DOHH2 (cell line): ENCODE measurements around the gene GIMAP7.

Source experiments
- H3F3A ChIP-seq: fragments of 200-600 bp; sonication (generic), shearing (Covaris generic); 2 replicates; pipeline ENCODE4 v1.6.0; 2016; ENCODE audit warnings: antibody characterized with exemption, mild to moderate bottlenecking; ENCODE audit not compliant: control insufficient read depth, insufficient read depth
- H3K27ac ChIP-seq: fragments of 200-600 bp; sonication (generic); 2 replicates; pipeline ENCODE4 v1.5.1; 2014; ENCODE audit warnings: low read depth, mild to moderate bottlenecking, low read length, moderate library complexity
- H3K27me3 ChIP-seq: fragments of 200-600 bp; sonication (generic); 2 replicates; pipeline ENCODE4 v1.6.1; 2014; ENCODE audit warnings: mild to moderate bottlenecking, low read length, mixed read lengths; ENCODE audit not compliant: control insufficient read depth
- H3K36me3 ChIP-seq: fragments of 200-600 bp; sonication (generic); 2 replicates; pipeline ENCODE4 v1.6.1; 2014; ENCODE audit warnings: mild to moderate bottlenecking, low read length, moderate library complexity, mixed read lengths; ENCODE audit not compliant: control insufficient read depth
- H3K4me1 ChIP-seq: fragments of 200-600 bp; sonication (generic); 2 replicates; pipeline ENCODE4 v1.6.1; 2014; ENCODE audit warnings: mild to moderate bottlenecking, low read length, mixed read lengths; ENCODE audit not compliant: control insufficient read depth
- H3K4me2 ChIP-seq: fragments of 200-600 bp; sonication (generic); 2 replicates; pipeline ENCODE4 v1.6.0; 2014; ENCODE audit warnings: mild to moderate bottlenecking, low read length, moderate library complexity
- H3K4me3 ChIP-seq: fragments of 200-600 bp; sonication (generic); 2 replicates; pipeline ENCODE4 v1.5.1; 2014; ENCODE audit warnings: mild to moderate bottlenecking, low read length, mixed read lengths
- H3K79me2 ChIP-seq: fragments of 200-600 bp; sonication (generic); 2 replicates; pipeline ENCODE4 v1.6.1; 2014; ENCODE audit warnings: mild to moderate bottlenecking, low read length, mixed read lengths; ENCODE audit not compliant: control insufficient read depth
- H3K9me2 ChIP-seq: fragments of 200-600 bp; sonication (generic); replicated peaks from 2 replicates; pipeline ENCODE4 v1.6.1; 2014; ENCODE audit warnings: mild to moderate bottlenecking, low read length, mixed read lengths; ENCODE audit not compliant: control insufficient read depth
- H3K9me3 ChIP-seq: fragments of 200-600 bp; sonication (generic); 2 replicates; pipeline ENCODE4 v1.6.1; 2014; ENCODE audit warnings: antibody characterized with exemption, low read length, mixed read lengths; ENCODE audit not compliant: control insufficient read depth, insufficient read depth
- H4K20me1 ChIP-seq: fragments of 200-600 bp; sonication (generic); 2 replicates; pipeline ENCODE4 v1.6.0; 2014; ENCODE audit warnings: low read depth, mild to moderate bottlenecking, antibody characterized with exemption, low read length, moderate library complexity; ENCODE audit not compliant: control insufficient read depth, insufficient read depth
- CTCF ChIP-seq: fragments of 200-600 bp; sonication (generic); IDR thresholded peaks from one replicate; pipeline ENCODE4 v1.5.1; 2014; ENCODE audit warnings: antibody characterized with exemption, mild to moderate bottlenecking, low read depth, low read length; ENCODE audit not compliant: poor library complexity, severe bottlenecking
- EZH2phosphoT487 ChIP-seq: fragments of 200-600 bp; sonication (generic); IDR thresholded peaks from 2 replicates; pipeline ENCODE4 v1.6.1; 2017; ENCODE audit warnings: borderline replicate concordance, mild to moderate bottlenecking, antibody characterized with exemption, low read length, moderate library complexity, mixed read lengths

Gene GIMAP7

GRCh38 chr7:150473902-150474301 lies 40.8 kb upstream of the GIMAP7 start:
- H3K4me3 ChIP-seq = no peak overlapping the region
- H4K20me1 ChIP-seq = no peaks in the 10 kb centered on the region
- H3K9me2 ChIP-seq = no peaks in the 10 kb centered on the region
- H3K79me2 ChIP-seq = no peaks in the 10 kb centered on the region
- TF ChIP-seq CTCF = no peak
- TF ChIP-seq EZH2phosphoT487 = no peak
- no peaks in the 10 kb centered on the region for H3F3A ChIP-seq
- no peak overlapping the region for H3K4me2 ChIP-seq
- H3K27me3 ChIP-seq = peaks cover 9% of the 10 kb centered on the region; the same call in 1 of the 2 replicates
- H3K9me3 ChIP-seq = no peaks in the 10 kb centered on the region
- H3K27ac ChIP-seq = no peak overlapping the region
- no peaks in the 10 kb centered on the region for H3K4me1 ChIP-seq
- H3K36me3 ChIP-seq = no peaks in the 10 kb centered on the region

DNA sequence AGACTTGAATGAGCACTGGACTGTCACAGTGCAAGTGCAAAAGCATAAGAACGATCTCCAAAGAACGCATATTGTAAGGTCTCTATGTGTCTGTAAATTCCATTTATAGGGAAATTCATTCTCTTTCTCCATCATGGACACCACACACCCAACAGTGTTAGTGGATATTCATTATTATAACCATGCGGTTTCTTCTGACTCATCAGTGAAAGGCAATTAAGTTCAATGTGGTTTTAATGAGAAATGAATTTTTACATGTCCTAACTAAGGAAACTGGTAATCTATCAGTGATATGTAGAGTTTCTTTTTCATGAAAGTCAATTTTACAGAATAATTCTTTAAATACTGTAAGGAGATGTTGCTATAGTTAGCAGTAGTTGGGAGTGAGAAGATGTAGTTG lies 38.4 kb upstream of the GIMAP7 start:
- no peaks in the 10 kb centered on the region for H4K20me1 ChIP-seq
- H3K9me3 ChIP-seq = no peaks in the 10 kb centered on the region
- no peaks in the 10 kb centered on the region for H3K79me2 ChIP-seq
- H3K4me2 ChIP-seq = no peak overlapping the region
- H3K27ac ChIP-seq = no peak overlapping the region
- H3K9me2 ChIP-seq = no peaks in the 10 kb centered on the region
- peaks cover 14% of the 10 kb centered on the region for H3K27me3 ChIP-seq
- H3K4me3 ChIP-seq = no peak overlapping the region
- H3K4me1 ChIP-seq = no peaks in the 10 kb centered on the region
- no peaks in the 10 kb centered on the region for H3K36me3 ChIP-seq
- no peaks in the 10 kb centered on the region for H3F3A ChIP-seq
- TF ChIP-seq CTCF = no peak
- no peak for TF ChIP-seq EZH2phosphoT487

DNA sequence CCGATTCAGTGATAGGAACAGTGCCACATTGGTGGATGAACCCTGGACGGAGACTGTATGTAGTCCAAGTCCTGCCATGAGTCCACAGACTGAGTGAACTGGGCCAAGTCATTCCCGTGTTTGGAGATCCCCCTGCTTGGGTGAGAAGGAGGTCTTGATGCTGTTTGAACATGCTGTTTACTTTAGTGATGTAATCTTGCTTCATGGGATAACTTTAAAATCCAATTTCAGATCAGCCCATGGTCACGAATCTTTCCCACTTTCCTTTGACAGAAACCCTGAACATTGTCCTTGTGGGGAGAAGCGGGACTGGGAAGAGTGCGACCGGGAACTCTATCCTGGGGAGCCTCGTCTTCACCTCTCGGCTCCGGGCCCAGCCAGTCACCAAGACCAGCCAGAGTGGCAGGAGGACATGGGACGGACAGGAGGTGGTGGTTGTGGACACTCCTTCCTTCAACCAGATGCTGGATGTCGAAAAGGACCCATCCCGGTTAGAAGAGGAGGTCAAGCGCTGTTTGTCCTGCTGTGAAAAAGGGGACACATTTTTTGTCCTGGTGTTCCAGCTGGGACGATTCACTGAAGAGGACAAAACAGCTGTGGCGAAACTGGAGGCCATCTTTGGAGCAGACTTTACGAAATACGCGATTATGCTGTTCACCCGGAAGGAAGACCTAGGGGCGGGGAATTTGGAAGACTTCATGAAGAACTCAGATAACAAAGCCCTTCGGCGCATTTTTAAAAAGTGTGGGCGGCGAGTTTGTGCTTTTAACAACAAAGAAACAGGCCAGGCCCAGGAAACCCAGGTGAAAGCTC lies 37.6 kb upstream of the GIMAP7 start:
- Histone ChIP-seq H3K79me2 (no peaks in the 10 kb centered on the region), H3K27ac (no peak overlapping the region), H3K4me3 (no peak overlapping the region), H3K9me2 (no peaks in the 10 kb centered on the region), H3K27me3 (peaks cover 14% of the 10 kb centered on the region), H3K9me3 (no peaks in the 10 kb centered on the region), H3F3A (no peaks in the 10 kb centered on the region), H3K4me2 (no peak overlapping the region), H3K4me1 (no peaks in the 10 kb centered on the region), H4K20me1 (no peaks in the 10 kb centered on the region), H3K36me3 (no peaks in the 10 kb centered on the region)
- TF ChIP-seq EZH2phosphoT487 (no peak), CTCF (no peak)
